GM23248 (cell line): ENCODE data around the gene SYT3.

Experiments used
- EZH2 ChIP-seq: fragments of 200-600 bp; sonication (generic); IDR thresholded peaks from 2 replicates; pipeline ENCODE4 v1.6.1; 2018; ENCODE audit warnings: antibody characterized with exemption, mild to moderate bottlenecking; ENCODE audit not compliant: insufficient read depth, poor library complexity, severe bottlenecking
- EZH2phosphoT487 ChIP-seq: fragments of 200-600 bp; sonication (generic); IDR thresholded peaks from 2 replicates; pipeline ENCODE4 v1.6.1; 2018; ENCODE audit warnings: antibody characterized with exemption, moderate library complexity, mild to moderate bottlenecking, low read depth; ENCODE audit not compliant: insufficient read depth

DNA sequence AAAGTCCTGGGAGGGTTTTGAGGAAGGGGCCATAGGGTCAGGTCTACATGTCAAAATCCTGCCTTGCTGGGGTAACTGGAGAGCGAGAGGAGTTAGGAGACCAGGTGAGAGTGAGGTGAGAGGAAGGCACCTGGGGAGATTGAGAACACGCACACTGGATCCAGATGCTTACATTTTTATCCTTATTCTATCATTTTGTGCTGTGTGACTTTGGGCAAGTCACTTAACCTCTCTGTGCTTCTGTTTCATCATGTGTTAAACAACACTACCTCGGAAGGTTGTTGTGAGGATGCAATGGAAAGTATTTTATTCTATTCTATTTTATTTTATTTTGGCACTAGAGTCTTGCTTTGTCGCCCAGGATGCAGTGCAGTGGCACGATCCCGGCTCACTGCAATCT lies 13.0 kb upstream of the SYT3 start:
- TF ChIP-seq EZH2 (no peak), EZH2phosphoT487 (no peak)
